HEK293 (cell line): Measurements from ENCODE around the gene RING1.

Source experiments
- INSM2 ChIP-seq: fragments of 450-650 bp; formaldehyde crosslinking; IDR thresholded peaks from 2 replicates; pipeline ENCODE4 v1.5.1; 2016; ENCODE audit warnings: missing biosample characterization, missing genetic modification characterization
- ZBTB1 ChIP-seq: fragments of 450-650 bp; formaldehyde crosslinking; IDR thresholded peaks from 2 replicates; pipeline ENCODE4 v1.5.1; 2016; ENCODE audit warnings: missing biosample characterization, missing genetic modification characterization
- ZNF239 ChIP-seq: fragments of 450-650 bp; formaldehyde crosslinking; IDR thresholded peaks from 2 replicates; pipeline ENCODE4 v1.5.1; 2016; ENCODE audit warnings: missing biosample characterization, missing genetic modification characterization

GRCh38 chr6:33169291-33170175 is 38.8 kb upstream of the RING1 start:
- TF ChIP-seq ZNF239 (tag by site-specific recombination), result no peak
- no peak for TF ChIP-seq ZBTB1 (tag by site-specific recombination)
- no peak for TF ChIP-seq INSM2 (tag by site-specific recombination)
